Medulla oblongata (tissue), 1 donor: Measurements from ENCODE around the gene MEGF6.
A peak's percentile ranks its signal among the peaks of the same experiment; 100 is the strongest.

Experiments used
- DNase-seq: peaks from one replicate; pipeline ENCODE4 v3.0.0-alpha.2; 2015; ENCODE audit errors: extremely low spot score

The MEGF6 gene

GRCh38 chr1:3485016-3485415, 126.3 kb downstream of the MEGF6 start:
- no peak for DNase-seq

GRCh38 chr1:3483801-3484444, 127.4 kb downstream of the MEGF6 start:
- DNase-seq: peak; percentile 51

GRCh38 chr1:3483380-3483779, 127.9 kb downstream of the MEGF6 start:
- DNase-seq: no peak

- no peak for DNase-seq
Observed at GRCh38 chr1:3482378-3482849, 128.9 kb downstream of the MEGF6 start.

GRCh38 chr1:3481836-3482375, 129.4 kb downstream of the MEGF6 start:
- no peak for DNase-seq

- DNase-seq: no peak
Observed at GRCh38 chr1:3481046-3481445, 130.3 kb downstream of the MEGF6 start.

GRCh38 chr1:3480369-3480719, 131.0 kb downstream of the MEGF6 start:
- DNase-seq: no peak

- DNase-seq: no peak
Observed at GRCh38 chr1:3479511-3480368, 131.6 kb downstream of the MEGF6 start.

- no peak for DNase-seq
Observed at GRCh38 chr1:3478187-3478586, 133.1 kb downstream of the MEGF6 start.

- no peak for DNase-seq
Observed at GRCh38 chr1:3477241-3477995, 133.9 kb downstream of the MEGF6 start.

- DNase-seq: no peak
Observed at GRCh38 chr1:3476666-3477065, 134.6 kb downstream of the MEGF6 start.

GRCh38 chr1:3475839-3476573, 135.3 kb downstream of the MEGF6 start:
- DNase-seq: no peak

GRCh38 chr1:3474421-3474820, 136.9 kb downstream of the MEGF6 start:
- no peak for DNase-seq

- no peak for DNase-seq
Observed at GRCh38 chr1:3474016-3474415, 137.3 kb downstream of the MEGF6 start.

GRCh38 chr1:3473381-3473844, 137.9 kb downstream of the MEGF6 start:
- no peak for DNase-seq

GRCh38 chr1:3472906-3473305, 138.4 kb downstream of the MEGF6 start:
- DNase-seq: no peak

GRCh38 chr1:3472088-3472850, 139.0 kb downstream of the MEGF6 start:
- DNase-seq: no peak

GRCh38 chr1:3471356-3472087, 139.8 kb downstream of the MEGF6 start:
- DNase-seq: peak; percentile 56

- DNase-seq: no peak
Observed at GRCh38 chr1:3470650-3471355, 140.5 kb downstream of the MEGF6 start.
